ENCODE measurements around the gene LIME1.

- TF ChIP-seq POLR2A (IDR thresholded peaks at IDR 0.05; ENCODE audit: borderline replicate concordance, extremely low read depth, insufficient read depth, insufficient read length) = no peak
- TF ChIP-seq, protein P1, sequence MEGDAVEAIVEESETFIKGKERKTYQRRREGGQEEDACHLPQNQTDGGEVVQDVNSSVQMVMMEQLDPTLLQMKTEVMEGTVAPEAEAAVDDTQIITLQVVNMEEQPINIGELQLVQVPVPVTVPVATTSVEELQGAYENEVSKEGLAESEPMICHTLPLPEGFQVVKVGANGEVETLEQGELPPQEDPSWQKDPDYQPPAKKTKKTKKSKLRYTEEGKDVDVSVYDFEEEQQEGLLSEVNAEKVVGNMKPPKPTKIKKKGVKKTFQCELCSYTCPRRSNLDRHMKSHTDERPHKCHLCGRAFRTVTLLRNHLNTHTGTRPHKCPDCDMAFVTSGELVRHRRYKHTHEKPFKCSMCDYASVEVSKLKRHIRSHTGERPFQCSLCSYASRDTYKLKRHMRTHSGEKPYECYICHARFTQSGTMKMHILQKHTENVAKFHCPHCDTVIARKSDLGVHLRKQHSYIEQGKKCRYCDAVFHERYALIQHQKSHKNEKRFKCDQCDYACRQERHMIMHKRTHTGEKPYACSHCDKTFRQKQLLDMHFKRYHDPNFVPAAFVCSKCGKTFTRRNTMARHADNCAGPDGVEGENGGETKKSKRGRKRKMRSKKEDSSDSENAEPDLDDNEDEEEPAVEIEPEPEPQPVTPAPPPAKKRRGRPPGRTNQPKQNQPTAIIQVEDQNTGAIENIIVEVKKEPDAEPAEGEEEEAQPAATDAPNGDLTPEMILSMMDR (IDR thresholded peaks at IDR 0.05 in 2 of 3, conservative IDR thresholded peaks at IDR 0.05 in 1 of 3; ENCODE audit: borderline replicate concordance in 1 of 3, insufficient read depth in 1 of 3, low read depth in 2 of 3, low read length in 2 of 3) = no peak
- no peak for TF ChIP-seq ATF3 (IDR thresholded peaks at IDR 0.05)
- no peak for TF ChIP-seq TCF7L2 (IDR thresholded peaks at IDR 0.05; ENCODE audit: borderline replicate concordance, extremely low read depth, insufficient read depth, insufficient read length)
- TF ChIP-seq MAX (IDR thresholded peaks at IDR 0.05) = no peak
- no peak for TF ChIP-seq EZH2 (IDR thresholded peaks at IDR 0.05)
- TF ChIP-seq EZH2phosphoT487 (IDR thresholded peaks at IDR 0.05; ENCODE audit: borderline replicate concordance) = no peak
- no peak for TF ChIP-seq JUND (IDR thresholded peaks at IDR 0.05)
- no peak for TF ChIP-seq ZNF274 (IDR thresholded peaks at IDR 0.05; ENCODE audit: low read depth, low read length)
- TF ChIP-seq REST (IDR thresholded peaks at IDR 0.05; ENCODE audit: low read depth) = no peak
- no peak for TF ChIP-seq SP1 (IDR thresholded peaks at IDR 0.05; ENCODE audit: low read depth)
These were observed 33.6 kb upstream of the LIME1 start for GRCh38 chr20:63702751-63703470.
